ENCODE data around the gene KDM4B.
"Not testable (repeated sequence)": the region's sequence is repeated elsewhere in the genome, so short reads cannot be mapped to it uniquely, and the experiment has no call there.

Gene KDM4B

DNA sequence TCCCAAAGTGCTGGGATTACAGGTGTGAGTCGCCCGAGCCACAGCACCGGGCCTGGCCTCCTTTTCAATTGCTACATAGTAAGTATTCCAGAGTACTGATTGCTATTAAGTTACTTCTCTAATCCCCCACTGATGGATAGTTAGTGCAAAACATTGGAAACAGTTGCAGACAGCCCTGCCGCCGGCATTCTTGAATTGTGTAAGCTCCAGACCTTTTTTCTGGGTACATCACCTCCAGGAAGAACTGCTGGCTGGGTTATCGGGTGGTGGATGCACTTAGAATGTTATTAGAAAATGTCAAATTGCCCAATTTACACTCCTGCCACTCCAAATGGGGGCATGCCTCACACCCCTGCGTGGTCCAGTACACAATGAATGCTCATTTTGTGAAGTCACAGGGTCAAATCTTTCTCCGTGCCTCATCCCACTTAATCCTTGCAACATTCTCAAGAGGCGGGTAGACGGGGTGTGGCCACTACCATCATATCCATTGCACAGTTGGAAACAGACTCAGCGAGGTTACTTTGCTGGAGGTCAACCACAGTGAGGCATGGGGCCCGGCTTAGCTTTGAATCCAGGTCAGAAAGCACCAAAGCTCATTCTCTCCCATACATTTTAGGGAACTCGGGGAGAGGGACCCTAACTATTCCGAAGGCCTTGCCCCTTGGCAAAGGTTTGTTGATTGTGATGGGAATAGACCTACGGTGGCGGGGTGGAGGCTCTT lies 1.0 kb upstream of the KDM4B start:
- DNase-seq (ENCODE audit: low read depth in 1 of 2, low spot score in 1 of 2) = no peak

DNA sequence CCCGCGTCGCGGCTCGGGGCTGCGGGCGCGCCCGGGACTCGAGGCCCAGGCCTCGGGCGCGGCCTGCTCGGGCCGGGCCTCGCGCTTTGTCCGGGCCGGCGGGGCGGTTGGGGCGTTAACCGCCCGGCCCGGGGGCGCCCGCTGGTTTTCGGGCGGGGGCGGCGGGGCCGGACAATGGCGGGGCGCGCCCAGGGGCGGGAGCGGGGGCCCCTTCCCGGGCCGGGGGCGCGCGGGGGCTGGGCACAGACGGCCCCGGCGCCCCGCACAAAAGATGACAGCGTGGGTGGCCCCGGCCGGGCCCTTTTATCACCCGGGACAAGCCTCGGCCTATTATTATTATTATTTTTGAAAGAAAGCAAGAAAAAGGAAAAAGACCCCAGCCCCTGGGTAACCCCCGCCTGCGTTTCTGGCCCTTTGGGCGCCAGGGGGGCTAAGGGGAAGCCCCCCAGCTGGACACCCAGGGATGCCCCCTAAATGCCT lies 419 bp downstream of the KDM4B start:
- DNase-seq (ENCODE audit: low read depth in 1 of 2, low spot score in 1 of 2) = no peak

DNA sequence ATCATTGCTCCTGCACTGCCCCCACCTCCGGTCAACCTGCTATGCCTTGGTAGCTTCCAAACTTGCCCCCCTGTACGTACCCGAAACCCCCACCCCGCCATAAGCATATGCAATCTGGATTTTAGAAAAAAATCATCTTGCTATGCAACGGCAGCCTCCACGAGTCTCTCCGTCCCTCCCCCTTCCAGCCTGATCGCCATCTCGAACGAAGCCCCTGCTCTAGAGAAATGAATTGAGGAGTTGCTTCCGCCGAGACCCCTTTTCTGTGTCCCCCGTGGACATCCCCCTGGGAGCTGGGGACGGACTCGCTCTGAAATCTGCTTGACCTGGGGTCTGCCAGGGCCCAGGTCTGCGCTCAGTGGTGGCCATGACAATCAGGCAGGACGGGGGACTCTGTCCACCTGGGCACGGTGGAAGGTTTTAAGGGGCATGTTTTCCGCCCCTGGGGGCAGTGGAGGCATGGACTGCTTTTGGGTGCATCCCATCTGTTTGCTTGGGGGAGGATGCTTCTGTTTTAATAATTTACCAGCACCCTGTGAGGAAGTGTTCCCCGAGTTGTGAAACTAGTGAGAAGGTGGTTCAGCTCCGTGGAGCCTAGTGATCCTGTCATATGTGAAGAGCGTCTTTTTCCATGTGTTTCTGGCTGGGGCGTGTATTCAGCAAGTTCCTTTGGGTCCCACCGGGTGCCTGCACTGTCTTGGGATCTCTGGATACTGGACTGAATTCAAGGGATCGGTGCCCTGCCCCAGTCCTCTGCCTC lies 1.0 kb downstream of the KDM4B start:
- no peak for DNase-seq (ENCODE audit: low read depth in 1 of 2, low spot score in 1 of 2)

DNA sequence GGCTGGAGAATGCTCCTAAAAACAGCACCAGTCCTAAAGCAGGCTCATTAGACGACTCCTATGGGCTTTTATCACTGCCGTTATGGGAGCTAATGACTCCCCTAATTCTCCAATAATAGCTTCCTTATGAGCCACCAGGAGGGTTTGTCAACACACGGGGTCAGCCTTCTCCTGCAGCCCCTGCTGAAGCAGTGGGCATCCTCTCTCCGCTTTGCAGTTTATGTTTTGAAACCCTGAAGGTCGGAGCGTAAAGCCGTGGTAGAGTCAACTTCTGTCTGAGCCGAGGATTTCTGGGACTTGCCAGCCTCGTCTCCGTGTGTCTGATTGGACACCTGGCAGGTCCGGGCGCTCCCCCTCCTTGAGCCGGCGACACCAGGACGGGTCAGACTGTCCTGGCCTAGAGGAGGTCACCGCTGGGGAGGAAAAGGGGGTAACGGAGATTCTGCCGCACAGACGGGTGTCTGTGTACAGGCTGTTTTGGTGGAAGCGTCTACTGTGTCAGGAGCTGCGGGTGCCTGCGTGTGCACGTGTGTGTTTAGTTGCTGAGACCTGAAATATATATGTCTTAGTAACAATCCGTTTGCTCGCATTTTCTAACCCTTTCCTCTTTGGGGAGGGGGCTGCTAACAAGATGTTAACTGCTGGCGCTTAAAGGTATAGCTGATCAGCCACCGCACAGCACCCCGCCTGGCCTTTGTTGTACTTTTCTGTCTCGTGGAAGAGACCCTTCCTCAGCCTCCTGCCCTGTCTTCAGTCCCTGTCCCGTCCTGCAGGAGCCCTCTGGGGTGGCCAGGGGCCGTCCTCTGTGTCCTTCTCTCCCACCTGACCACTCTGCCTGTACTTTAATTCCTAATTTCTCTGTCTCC lies 1.9 kb downstream of the KDM4B start:
- DNase-seq (ENCODE audit: low read depth in 1 of 2, low spot score in 1 of 2) = no peak

DNA sequence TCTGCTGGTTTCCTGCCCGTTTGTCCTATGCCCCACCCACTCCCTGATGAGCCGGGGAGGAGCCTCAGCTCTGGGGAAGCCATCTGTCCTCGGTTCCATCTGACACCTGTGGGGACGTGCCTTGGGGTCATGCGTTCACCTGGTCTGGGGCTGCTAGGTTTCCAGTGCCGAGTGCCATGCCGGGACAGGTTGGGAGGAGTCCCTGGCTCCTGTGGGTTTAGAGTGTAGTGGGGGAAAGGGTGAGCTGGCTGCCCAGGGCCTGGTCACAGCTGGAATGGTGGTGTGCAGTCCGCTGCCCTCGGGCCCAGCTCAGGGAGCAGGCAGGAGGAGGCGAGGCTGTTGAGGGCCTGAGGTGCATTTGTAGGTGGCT lies 2.5 kb downstream of the KDM4B start:
- no peak for DNase-seq (ENCODE audit: low read depth in 1 of 2, low spot score in 1 of 2)

DNA sequence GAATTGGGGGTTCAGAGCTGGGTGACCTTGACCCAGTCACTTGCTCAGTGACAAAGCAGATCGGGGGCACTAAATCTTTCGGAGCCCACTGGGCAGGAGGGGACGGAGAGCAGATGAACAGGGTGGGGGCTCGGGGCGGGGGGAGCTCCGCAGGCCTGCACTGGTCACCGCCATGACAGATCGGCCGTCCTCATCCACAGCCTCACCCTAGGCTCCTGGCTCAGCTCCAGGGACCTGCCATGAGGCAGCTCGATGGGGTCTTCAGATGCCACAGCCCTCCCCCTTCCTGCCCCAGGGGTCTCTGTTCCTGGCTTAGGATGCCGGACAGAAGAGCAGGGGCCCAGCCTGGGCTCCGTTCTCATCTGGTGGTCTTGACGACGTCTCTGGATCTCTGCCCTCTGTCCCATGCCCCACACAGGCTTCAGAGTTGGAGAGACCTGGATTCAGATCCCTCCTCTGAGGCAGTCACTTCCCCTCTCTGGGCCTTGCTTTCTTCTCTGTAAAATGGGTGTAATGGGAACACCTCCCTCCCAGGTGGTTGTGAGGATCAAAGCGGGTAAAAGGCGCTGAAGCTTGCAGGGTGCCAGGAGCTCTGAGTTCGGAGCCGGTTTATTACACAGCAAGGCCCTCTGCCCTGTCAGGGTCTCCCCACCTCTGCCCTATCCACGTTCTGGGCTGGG lies 3.0 kb downstream of the KDM4B start:
- DNase-seq (ENCODE audit: low read depth in 1 of 2, low spot score in 1 of 2) = no peak

DNA sequence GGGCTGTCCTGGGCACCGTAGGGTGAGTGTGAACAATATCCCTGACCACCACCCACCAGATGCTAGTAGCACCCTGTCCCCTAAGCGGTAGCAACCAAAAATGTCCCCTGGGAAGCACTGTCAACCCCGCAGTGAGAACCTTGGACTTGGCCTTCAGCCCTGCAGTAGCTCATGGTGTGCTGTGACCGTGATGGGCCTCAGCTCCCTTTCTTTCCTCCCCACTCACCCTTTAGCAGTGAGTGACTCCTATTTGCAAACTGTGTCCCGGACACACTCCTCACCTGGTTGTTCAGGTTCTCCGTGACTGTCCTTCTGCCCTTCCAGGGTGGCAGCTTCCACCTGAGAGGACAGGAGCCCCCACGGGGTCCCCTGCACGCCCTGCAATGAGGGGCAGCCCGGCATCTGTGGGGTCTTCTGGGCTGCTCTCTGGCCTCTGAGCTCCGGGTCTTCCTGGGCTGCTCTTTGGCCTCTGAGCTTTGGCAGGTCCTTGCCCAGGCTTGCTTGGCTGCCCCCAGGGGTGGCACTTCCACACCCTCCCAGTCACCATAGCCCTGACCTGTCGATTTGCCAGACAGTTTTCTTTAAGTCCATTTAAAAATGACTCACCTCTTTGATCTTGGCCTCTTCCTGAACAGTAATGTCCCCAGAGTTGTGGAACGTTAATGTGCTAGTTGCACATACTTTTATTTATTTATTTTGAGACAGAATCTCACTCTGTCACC lies 3.8 kb downstream of the KDM4B start:
- no peak for DNase-seq (ENCODE audit: low read depth in 1 of 2, low spot score in 1 of 2)

DNA sequence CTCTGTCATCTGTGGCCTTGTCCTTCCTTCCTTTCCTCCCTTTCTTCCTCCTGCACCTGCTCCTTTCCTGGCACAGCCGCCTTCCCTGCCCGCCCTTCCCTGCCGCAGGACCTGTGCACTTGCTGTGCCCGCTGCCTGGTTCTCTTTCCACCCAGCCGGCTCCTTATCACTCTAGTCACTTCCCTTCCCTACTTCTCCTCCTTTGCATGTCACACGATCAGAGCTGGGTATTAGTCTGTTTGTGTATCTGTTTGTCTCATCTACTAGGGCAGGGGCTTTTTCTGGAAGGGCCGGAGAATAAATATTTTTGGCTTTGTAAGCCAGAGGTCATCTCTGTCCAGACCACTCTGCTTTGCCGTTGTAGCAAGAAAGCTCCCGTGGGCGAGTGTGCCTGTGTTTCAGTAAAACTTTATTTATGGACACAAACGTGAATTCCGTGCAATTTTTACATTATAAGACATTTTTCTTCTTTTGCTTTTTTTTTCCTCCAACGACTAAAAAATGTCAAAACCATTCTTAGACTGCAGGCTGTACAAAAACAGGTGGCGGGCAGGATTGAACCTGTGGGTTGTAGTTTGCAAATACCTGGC lies 6.1 kb downstream of the KDM4B start:
- no peak for DNase-seq (ENCODE audit: low read depth in 1 of 2, low spot score in 1 of 2)

DNA sequence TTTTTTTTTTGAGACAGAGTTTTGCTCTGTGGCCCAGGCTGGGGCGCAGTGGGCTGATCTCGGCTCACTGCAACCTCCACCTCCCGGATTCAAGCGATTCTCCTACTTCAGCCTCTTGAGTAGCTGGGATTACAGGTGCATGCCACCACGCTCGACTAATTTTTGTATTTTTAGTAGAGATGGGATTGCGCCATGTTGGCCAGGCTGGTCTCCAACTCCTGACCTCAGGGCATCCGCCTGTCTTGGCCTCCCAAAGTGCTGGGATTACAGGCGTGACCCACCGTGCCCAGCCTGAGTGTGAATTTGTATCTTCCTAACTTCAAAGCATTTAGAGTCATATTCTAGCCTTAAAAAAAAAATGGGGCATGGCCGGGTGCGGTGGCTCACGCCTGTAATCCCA lies 6.7 kb downstream of the KDM4B start:
- DNase-seq (ENCODE audit: low read depth in 1 of 2, low spot score in 1 of 2) = not testable (repeated sequence)

DNA sequence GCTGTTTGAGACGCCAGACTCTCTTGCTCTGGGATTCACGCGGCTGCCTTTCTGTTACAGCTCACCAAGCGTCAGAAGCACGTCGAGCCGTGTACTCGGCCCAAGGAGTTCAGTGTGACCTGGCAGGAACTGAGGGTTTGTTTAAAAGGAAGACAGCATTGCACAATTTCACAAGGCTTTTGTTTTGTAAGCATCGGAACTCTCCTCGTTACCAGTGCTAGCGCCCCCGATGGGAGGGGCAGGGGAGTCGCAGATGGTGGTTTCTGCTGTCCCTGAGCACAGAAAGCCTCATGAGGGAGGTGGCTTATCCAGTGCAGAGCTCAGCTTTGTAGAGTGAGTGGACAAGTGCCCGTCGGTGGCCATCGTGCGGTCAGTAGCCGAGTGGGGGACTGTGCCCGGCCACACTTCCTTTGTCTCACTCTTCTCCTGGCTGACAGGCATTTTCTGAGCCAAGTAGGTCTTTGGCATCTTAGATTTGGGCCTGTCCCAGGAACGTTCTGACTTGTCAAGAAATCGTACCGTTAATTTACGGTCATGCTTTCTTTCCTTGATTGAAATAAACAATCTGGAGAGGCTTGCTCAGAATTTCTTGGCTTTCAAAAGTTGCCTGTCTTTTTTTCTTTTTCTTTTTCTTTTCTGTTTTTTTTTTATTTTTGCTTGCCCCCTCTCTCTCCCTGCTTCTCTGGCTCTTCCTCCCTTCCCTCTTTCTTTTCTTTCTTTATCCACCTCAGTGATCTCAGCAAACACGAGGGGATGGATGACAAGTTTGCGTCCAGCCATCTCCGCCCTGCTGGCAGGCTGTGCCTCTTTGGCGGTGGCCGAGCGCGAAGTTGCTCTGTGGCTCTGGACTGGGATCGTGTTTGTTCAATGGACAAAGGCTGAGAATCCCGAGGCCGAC lies 7.7 kb downstream of the KDM4B start:
- no peak for DNase-seq (ENCODE audit: low read depth in 1 of 2, low spot score in 1 of 2)

DNA sequence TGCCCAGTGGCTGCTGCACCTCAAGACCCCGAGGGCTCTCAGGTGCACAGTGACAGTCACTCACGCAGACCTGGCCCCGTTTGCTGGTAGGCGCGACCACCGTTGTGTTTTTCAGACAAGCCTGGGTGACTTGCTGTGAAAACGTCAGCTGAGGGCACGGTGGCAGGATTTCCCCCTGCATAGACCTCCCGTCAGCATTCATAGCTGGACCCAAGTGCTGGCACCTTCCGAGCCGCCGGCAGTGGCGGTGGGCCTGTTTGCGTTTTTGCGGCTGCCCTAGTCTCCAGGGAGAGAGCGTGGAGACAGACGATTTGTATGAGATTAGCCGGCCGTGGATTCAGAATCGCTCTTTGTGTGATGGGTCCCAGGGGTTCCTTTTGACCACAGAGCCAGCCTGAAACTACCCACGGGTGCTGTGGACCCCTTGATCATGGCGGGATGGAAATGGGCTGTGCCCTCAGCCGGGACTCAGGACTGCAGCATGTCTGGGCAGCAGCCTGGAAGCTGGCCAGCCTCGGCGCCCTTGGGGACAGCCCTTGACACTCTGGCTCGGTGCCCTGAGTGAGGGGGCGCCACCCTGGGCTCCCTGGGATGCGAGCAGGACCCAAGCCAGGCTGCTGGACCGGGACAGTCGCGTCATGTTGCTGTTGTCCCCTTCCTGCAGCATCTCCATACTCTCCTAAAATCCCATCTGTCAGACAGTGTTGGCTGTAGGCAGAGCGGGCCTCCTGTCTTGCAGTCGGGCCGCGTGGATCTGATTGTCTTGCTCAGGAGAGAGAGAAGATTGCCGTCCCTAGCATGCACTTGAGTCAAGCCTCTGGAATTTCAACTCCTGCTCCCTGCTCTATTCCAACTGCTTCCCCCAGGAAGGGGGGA lies 8.6 kb downstream of the KDM4B start:
- DNase-seq (ENCODE audit: low read depth in 1 of 2, low spot score in 1 of 2) = no peak

DNA sequence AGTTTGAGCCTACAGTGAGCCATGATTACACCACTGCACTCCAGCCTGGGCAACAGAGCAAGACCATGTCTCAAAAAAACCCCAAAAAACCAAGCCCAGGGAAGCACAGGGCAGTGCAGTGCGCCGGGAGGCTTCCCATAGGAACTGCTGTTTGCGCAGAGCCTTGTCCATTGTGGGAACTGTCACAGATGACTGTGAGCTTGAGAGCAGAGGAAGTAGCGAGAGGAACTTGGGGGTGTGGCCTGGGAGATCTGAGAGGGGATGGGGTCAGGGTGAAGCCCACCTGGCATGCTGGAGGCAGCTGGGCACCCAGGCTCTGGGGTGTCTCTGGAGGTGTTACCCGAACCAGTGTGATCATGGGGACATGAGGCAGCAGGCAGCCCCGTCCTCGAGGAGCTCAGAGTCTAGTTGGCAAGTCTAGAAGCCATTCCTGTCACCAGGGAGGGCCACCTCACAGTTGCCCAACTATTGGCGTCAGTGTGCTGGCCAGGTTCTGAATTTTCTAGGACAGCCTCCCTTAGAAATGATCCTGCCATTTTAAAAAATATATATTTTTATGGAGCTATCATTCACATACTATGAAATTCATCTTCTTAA lies 10.4 kb downstream of the KDM4B start:
- DNase-seq (ENCODE audit: low read depth in 1 of 2, low spot score in 1 of 2) = no peak

DNA sequence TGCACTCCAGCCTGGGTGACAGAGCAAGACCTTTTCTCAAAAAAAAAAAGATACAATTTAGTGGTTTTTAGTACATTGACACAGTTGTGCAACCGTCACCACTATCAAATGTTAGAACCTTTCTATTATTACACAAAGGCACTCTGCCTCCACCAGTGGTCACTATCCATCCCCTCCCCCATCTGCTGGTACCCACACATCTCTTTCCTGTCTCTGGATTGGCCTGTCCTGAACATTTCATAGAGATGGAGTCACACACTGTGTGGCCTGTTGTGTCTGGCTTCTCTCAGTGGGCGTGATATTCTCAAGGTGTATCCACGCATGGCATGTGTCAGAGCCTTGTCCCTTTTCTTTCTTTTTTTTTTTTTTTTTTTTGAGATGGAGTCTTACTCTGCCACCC lies 11.2 kb downstream of the KDM4B start:
- DNase-seq (ENCODE audit: low read depth in 1 of 2, low spot score in 1 of 2) = no peak

DNA sequence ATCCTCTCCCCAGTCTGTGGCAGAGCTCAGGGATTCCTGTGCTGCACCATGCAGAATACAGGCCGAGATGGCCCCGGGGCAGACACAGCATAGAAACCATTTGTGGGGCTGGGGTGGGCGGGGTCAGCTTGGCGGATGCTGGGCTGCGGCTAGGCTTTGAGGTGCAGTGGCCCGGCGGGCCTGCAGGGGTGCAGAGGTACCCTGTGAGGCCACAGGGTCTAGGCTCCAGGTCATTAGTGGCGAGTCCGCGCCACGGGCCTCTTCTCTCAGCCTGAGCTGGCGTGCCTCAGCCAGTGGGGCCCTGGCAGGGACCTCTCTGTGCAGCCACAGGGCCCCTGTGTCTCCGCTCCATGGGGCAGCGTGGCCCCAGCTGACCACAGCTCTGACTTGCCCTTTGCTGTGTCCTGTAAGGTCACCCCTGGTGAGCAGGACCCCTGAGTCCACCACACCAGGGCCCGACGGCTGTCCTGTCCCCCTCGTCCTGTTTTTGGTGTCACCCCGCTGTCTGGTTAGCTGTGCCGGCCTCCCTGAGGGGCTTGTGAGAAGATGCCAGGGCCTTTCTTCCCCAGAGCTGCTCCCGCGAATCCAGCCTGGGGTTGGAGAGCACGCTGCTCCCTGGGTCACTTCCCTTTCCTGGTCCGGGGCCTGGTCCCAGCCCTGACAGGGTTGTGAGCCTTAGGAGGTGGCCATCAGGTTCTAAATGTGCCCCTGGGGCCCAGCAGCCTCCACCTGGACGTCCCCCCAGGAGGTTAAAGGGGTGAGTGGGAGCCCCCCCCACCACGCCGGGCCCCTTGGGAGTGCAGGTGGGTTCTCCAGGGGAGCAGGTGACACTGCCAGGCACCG lies 12.1 kb downstream of the KDM4B start:
- DNase-seq (ENCODE audit: low read depth in 1 of 2, low spot score in 1 of 2) = no peak

DNA sequence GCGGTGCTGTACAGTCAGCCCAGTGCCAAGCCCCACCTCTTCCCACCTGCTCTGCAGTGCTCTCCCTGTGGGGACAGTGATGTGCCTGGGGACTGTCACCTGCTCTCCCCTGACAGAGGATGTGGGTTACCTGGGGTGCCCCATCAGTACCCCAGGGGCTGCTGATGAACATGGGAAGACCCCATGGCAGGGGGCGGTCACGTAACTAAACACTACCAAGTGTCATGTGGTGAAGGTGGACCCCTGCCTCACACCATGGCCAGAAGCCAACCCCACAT lies 12.7 kb downstream of the KDM4B start:
- no peak for DNase-seq (ENCODE audit: low read depth in 1 of 2, low spot score in 1 of 2)

DNA sequence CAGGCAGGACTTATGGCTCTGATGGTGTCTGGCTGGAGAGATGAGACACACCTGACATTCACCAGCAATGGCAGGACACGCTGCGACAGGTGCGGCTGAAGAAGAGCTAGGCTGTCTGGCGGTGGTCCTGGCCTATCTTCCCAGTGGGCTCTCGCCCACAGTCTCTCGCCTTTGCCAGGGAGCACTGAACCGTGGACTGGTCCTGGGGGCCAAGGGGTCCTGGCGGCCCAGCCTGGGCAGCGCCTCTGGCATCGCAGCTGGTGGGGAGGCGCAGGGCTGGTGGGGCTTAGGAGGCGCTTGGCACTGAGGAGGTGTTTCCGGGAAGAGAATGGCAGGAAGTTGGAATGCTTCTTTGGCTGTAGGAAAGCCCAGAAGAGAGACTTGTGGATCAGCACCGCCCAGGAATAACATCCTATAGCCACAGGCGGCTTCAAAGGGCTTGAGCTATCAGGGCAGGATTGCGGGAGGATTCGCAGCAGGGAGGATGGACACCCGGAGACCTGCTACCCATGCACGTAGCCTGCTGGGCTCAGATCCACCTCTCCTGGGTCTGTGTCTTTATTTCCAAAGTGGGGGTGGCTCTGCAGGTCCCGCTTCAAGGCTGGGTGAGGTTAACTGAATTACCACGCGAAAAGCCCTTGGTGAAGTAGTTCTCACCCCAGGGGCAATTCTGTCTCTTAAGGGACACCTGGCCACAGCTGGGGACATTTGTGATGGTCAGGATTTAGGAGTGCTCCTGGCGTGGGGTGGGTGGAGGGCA lies 14.6 kb downstream of the KDM4B start:
- no peak for DNase-seq (ENCODE audit: low read depth in 1 of 2, low spot score in 1 of 2)

DNA sequence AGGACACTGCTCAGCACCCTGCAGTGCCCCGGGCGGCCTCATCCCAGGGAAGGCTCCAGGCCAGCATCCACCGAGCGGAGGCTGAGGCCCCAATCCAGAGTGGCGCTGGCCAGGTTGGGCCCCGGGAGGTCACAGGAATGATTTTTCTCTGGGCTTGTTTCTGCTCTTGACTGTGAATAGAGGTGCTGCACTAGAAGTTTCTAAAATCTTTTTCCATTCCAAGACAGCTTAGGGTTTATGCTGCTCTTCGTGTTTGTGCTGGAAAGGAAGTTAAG lies 15.1 kb downstream of the KDM4B start:
- no peak for DNase-seq (ENCODE audit: low read depth in 1 of 2, low spot score in 1 of 2)

All from activated T-helper 1 cell treated with anti-CD3 and anti-CD28 coated beads, Interleukin-2, amount 50 U/mL, for 16 hours (primary cell).